Activated gamma-delta T cell treated with anti-CD3 and anti-CD28 coated beads, Interleukin-2, amount 50 U/mL, for 16 hours (primary cell): ENCODE measurements around the gene LYZ.
"Not testable (repeated sequence)": the region's sequence is repeated elsewhere in the genome, so short reads cannot be mapped to it uniquely, and the experiment has no call there.

ENCODE experiments used
- DNase-seq: peaks from one replicate; pipeline ENCODE4 v3.0.0-alpha.2; 2020; ENCODE audit warnings: low read depth

Gene LYZ

DNA sequence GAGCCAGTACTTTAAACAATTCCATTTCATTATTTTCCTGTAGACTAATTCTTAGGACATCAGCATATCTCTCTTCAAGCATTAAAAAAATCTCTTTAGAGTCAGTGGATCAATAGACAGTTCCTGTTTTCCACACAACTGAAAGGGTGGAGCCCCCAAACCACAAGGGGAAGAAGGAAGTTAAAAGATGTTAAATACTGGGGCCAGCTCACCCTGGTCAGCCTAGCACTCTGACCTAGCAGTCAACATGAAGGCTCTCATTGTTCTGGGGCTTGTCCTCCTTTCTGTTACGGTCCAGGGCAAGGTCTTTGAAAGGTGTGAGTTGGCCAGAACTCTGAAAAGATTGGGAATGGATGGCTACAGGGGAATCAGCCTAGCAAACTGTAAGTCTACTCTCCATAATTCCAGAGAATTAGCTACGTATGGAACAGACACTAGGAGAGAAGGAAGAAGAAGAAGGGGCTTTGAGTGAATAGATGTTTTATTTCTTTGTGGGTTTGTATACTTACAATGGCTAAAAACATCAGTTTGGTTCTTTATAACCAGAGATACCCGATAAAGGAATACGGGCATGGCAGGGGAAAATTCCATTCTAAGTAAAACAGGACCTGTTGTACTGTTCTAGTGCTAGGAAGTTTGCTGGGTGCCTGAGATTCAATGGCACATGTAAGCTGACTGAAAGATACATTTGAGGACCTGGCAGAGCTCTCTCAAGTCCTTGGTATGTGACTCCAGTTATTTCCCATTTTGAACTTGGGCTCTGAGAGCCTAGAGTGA, at the start of gene LYZ:
TSS of gene LYZ (plus strand) at position 220 of the 777 bp plus-strand sequence. CDS start at position 248, 28 bp downstream.
- no peak for DNase-seq

DNA sequence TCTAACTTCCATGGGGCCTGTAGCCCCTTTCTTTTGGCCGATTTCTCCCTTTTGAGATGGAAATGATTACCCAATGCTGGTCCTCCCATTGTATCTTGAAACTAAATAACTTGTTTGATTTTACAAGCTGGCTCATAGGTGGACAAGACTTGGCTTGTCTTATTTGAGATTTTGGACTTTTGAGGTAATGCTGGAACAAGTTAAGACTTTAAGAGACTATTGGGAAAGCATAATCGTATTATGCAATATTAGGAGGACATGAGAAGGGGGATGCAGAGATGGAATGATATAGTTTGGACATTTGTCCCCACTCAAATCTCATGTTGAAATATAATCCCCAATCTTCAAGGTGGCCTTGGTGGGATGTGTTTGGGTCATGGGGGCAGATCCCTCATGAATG, 49.2 kb upstream of the LYZ start:
- DNase-seq: no peak

DNA sequence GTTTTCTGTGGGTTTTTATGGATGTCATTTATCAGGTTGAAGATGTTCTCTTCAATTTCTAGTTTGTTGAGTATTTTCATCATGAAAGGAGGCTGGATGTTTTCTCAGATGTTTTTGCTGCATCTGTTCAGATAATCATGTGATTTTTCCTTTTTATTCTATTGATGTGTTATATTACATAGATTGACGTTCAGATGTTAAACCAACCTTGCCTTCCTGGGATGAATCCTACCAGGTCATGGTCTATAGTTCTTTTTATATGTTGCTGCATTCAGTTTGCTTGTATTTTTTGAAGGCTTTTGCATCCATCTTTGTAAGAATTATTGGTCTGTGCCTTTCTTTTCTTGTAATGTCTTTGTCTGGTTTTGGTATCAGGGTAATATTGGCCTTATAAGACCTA, 43.9 kb upstream of the LYZ start:
- no peak for DNase-seq

DNA sequence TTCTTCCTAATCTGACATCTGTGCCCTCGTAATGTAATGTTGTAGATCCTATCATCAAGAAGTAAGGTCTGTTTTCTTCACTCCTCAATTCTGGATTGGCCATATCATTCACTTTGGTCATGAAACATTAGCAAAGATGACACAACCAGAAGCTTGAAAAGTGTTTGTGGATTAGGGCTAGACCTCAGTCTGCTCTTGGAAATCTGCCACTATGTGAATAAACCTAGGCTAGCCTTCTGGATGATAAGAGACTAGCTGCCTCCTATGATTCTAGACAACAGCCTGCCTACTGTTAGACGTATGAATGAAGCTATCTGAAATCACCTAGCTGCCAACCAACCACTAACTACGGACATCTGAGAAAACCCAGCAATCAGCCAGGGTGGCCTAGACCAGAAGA, 38.7 kb upstream of the LYZ start:
- DNase-seq: no peak

DNA sequence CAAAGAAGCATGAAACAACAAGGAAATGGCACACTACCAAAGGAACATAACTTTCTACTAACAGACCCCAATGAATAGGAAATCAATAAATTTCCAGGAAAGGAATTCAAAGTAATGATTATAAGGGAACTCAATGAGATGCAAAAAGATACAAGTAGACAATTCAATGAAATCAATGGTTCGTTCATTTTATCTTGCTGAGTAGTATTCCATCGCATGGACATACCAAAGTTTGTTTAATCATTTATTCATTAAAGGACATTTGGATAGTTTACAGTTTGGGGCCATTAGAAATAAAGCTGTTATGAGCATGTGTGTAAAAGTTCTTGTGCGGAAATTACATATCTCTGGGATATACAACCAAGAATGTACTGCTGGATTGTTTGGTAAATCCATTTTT, 35.0 kb upstream of the LYZ start:
- no peak for DNase-seq

DNA sequence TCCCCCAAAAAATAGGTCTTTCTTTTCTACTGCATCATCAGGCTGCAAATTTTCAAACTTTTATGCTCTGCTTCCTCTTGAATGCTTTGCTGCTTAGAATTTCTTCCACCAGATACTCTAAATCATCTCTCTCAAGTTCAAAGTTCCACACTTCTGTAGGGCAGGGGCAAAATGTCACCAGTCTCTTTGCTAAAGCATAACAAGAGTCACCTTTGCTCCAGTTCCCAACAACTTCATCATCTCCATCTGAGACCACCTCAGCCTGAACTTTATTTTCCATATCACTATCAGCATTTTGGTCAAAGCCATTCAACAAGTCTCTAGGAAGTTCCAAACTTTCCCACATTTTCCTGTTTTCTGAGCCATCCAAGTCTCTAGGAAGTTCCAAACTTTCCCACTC, 31.4 kb upstream of the LYZ start:
- not testable (repeated sequence) for DNase-seq

DNA sequence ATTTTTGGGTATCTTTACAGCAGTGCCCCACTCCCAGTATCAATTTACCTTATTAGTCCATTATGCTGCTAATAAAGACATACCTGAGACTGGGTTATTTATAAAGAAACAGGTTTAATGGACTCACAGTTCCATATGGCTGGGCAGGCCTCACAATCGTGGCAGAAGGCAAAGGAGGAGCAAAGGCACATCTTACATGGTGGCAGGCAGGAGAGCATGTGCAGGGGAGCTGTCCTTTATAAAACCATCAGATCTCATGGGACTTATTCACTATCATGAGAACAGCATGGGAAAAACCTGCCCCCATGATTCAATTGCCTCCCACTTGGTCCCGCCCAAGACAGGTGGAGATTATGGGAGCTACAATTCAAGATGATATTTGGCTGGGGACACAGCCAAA, 30.9 kb upstream of the LYZ start:
- not testable (repeated sequence) for DNase-seq

DNA sequence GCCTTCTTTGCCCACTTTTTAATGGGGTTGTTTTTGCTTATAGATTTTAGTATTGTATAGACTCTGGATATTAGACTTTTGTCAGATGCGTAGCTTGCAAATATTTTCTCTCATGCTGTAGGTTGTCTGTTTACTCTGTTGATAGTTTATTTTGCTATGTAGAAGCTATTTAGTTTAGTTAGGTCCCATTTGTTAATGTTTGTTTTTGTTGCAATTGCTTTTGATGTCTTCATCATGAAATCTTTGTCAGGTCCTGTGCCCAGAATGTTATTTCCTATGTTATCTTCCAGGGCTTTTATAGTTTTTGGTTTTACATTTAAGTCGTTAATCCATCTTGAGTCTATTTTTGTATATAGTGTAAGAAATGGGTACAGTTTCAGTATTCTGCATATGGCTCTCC, 30.0 kb upstream of the LYZ start:
- no peak for DNase-seq

DNA sequence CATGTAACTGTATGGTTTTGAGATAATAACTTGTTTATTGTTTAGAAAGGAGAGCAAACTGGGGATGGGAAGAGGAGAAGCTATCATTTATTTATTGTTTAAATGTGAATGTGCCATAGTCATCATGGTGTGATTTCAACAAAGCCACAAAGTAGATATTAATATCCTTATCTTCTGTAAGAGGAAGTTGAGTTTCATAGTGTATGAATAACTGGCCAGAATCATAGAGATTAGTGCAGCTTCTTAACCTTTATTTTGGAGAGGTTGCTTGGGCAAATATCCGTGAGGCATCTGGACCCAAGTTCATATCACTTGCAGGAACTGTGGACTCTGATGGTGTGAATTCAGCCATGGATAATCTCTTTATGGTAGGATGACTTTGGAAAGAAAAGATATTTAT, 26.8 kb upstream of the LYZ start:
- DNase-seq: no peak

DNA sequence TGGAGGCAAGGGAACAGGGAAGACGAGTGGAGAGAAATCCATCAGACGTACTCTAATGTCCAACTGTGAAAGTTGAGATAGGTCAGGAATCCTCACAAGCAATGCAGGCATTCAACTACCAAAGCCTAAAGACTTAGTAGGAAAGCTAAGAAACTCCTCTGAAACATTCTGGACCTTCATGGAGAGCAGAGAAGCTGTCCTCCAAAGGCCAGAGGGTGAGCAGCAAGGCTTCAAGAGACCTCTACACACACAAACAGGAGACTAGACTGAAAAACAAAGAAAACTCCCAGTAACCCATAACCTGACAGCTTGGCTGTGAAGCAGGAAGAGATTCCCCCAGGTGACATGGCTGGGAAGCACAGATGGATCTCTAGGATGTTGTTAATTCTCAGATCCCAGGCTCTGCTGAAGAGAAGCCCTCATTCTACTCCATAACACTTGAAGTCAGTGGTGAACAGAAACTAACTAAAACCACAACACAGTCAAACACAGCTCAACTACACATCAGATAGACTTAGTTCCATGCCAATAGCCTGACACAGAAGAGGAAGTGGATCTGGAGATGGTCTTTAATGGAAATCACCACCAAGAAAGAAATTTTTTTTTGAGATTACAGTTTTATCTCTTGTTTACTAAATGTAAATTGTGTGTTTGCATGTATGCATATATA, 23.2 kb upstream of the LYZ start:
- no peak for DNase-seq

GRCh38 chr12:69328426-69328825, 19.8 kb upstream of the LYZ start:
- DNase-seq: no peak

DNA sequence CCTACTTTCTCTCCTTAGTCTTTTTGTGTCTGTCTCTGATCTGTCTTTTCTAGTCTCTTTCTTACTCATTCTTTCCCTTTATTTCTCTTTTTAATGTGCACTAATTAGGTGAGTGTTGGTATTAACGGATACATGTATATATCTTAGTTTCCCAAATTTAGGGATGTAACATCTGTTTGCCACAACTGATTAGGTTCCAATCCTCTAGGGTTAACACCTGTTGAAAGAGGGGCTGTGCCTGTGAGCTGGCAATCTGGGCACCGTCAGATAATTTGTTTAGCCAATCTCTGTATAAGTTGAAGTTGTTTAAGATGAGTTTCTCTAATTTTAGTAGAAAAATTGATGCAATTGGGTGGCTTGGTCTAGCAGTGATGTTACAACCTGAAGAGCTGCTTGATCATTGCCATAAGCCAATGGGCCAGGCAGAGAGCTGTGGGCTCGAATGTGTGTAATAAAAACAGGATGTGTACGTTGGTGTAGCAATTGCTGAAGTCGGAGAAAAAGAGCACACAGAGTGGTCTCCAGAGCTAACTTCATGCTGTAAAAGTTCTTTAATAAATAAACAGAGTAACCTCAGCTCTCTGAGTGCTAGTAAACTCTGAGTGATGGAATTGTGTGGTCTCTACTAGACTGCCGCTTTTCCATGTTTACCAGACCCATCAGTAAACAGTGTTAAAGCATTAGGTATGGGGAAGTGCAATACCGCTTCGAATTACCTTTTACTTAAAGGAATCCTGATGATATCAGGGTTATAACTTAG, 18.3 kb upstream of the LYZ start:
- no peak for DNase-seq

DNA sequence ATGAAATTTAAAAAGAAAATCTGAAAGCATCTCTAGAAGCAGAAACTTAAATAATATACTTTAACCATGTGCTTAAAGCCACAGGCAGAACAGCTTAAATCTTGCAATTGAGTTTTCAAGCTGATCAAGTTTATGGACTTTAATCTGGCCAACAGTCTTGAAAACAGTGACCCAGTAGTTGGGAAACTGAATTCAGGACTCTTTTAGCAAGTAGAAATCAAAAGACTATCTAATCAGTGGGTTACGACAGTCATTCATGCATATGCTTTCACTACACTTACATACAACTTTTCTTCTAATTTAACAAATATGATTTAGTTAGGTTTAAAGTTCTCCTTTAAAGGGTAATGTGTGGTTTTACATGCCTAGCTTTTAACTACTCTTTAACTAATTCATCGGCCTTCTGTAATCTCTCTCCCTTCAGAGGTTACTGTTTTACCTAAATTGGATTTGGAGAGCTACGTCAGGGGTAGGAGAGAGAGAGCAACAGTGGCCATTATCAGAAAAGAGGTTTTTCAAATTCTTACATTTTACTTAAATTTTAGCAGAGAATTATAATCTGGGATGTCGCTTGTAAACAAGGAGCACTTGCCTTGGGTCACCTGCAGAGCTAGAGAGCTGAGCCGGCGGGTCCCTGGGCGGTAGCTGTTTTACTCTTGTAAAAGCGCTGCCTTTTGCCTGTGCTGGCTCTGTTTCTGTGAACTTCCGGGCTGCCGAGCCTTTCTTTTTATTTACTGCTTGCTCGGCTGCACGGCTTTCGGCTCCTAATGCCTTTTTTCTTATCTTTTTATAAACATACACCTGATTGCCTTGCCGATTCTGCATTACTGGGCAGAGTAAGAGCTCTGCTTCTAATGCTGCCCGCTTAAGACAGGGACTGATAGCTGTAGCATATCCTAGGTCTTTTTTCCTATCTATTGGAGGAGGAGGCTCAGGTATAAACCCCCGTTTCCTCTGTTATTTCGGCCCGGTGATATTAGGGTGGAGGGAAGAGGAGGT, 17.4 kb upstream of the LYZ start:
- DNase-seq: peak; percentile 42

DNA sequence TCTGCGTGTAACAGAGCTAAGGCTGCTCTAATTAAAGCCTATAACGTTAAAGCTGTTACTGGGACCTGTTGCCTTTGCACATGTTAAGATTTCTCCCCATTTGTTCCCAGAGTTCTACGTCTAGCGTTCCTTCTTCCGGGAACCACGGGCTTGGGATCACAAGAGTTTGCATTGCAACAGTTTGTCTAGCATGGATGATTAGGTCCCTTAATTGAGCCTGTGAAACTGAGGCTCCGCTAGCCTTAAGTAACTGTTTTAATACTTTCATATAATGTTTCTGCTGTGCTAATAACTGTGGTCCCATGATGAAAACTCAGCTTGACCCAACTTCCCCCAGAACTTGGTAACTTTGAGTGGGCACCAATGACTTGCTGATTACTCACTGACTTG, 16.7 kb upstream of the LYZ start:
- no peak for DNase-seq

DNA sequence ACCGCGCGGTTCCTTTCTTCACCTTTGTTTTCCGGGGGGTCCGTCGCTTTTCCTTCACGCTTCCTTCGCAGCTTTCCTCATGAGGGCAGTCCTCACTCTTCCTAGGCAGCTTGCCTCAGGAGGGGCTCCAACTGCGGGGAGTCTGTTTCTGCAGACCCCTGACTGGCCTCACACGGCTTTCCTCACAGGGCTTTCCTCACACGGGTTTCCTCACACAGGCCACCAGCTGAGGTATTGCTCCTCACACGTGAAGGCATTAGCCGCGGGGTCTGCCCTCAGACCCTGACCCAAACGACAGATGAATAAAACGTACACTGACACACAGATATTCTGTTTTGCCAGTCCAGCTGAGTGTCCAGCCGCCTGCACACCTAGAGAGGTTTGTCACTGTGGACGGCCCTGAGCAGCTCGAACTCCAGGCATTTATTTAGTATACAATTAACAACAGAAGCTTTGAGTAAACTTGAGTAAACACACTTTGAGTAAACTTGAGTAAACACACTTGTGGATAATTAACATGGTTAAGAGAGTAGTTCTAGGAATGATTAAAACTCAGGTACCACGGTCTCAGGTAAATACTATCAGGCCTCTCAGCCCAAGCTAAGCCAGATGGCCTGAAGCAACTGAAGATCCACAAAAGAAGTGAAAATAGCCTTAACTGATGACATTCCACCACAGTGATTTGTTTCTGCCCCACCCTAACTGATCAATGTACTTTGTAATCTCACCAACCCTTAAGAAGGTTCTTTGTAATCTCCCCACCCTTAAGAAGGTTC, 16.1 kb upstream of the LYZ start:
- no peak for DNase-seq

- DNase-seq: no peak
These were observed 15.3 kb upstream of the LYZ start for GRCh38 chr12:69332815-69333358.

DNA sequence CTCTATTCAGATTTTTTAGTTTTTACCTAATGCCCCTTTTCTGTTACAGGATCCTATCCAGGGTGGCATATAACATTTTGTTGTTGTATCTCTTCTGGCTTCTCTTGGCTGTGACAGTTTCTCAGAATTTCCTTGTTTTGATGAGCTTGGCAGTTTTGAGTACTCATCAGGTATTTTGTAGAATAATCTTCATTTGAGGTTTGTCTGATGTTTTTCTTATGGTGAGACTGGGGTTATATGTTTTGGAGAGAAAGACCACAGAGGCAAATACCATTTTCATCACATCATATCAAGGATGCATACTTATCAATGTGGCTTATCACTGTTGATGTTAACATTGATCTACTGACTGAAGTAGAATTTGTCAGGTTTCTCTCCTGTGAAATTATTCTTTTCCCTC, 14.0 kb upstream of the LYZ start:
- DNase-seq: no peak

DNA sequence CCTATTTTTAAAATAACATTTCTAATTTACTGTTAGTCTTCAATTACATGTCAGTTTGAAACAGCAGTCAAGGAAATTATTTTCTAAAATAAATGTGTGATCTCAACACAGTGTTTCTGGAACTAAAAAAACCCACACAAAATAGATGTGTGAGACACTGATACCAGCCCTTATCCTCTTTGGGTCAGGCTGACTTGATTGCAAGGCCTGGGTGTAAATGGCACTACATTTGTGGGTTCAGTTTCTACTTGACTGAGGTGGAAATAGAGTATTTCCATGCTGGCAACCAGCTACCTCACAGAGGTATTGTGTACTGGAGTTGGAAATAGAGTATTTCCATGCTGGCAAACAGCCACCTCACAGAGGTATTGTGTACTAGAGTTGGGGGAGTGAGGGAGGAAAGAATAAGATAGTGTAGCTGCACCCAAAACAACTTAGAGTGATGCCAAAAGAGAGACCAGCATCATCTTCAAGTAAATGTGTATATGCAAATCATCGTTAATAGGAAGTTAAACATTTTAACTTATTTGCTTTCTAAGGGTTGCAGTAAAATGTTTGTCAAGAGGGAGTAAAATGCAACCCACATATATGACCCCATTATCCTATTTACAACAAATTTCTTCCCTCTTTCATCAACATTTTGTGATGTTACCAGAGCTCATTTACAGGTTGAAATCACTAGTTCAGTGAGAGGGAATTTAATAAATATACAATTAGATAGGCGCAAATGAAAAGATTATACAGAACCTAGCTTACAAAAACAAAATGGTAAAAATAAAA, 10.7 kb upstream of the LYZ start:
- no peak for DNase-seq

DNA sequence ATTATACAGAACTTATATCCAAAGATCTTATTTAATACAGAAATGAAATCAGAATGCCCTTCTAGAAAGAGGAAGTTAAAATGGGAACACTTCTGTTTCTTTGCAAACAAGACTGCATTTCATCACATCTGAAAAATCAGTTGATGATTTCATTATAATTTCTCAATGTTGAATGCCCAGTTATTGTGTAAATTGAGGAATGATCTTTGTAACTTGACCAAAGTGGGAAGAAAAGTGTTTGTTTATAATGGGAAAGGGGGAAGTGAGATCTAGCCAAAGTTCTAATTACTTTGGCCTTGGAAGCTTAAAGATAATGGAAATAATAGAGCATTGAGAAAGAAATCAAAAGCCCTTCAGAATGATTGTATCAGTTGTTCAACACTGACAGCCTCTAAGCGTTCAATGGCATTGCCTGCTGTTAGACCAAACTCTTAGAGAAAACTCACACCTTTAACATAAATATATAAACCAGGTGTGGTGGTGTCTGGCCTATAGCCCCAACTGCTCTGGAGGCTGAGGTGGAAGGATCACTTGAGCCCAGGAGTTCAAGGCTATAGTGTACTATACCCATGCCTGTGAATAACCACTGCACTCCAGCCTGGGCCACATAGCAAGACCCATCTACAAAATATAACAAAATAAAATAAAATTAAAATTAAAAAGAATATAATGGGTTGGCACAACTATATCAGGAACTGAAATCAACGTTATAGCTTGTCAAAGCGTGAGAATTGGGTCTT, 9.9 kb upstream of the LYZ start:
- DNase-seq: no peak
